Left lung (tissue), 10 donors: Measurements from ENCODE around the gene CBX7. TPM values are rescaled to one million over a fixed set of nuclear protein-coding genes. Genes with fewer than 3 reads are reported as not detected.

Source experiments
- ATAC-seq: fragments of 200-7000 bp; cut with Tn5 transposase; one replicate; pipeline ENCODE4 v1.9.1; 2020; ENCODE audit warnings: moderate library complexity
- DNase-seq, 4 donors: peaks; one replicate each; pipeline ENCODE4 v3.0.0-alpha.2; 2013 to 2020
- H3K27ac ChIP-seq, 2 donors: fragments of 200-600 bp; sonication (generic) in 1 of 2; one replicate each; pipeline versions ENCODE4 v1.5.0 to v1.8.0; 2020 to 2021
- H3K27me3 ChIP-seq, 2 donors: fragments of 200-600 bp; sonication (generic) in 1 of 2; one replicate each; pipeline versions ENCODE4 v1.5.0 to v1.8.0; 2020 to 2021
- H3K36me3 ChIP-seq, 2 donors: fragments of 200-600 bp; sonication (generic) in 1 of 2; one replicate each; pipeline versions ENCODE4 v1.5.0 to v1.8.0; 2020 to 2021
- H3K4me1 ChIP-seq, 2 donors: fragments of 200-600 bp; one replicate each; pipeline ENCODE4 v1.8.0; 2021
- H3K4me3 ChIP-seq, 2 donors: fragments of 200-600 bp; sonication (generic) in 1 of 2; one replicate each; pipeline versions ENCODE4 v1.5.0 to v1.8.0; 2020 to 2021; ENCODE audit warnings: mild to moderate bottlenecking in 1 of 2
- H3K9me3 ChIP-seq, 2 donors: fragments of 200-600 bp; sonication (generic) in 1 of 2; one replicate each; pipeline versions ENCODE4 v1.5.0 to v1.8.0; 2020 to 2021
- intact Hi-C, 2 donors: fragments of 100-400 bp; cut with DNase I; formaldehyde crosslinking; loops; one replicate each; pipeline versions ENCODE4 v1.11.2 to v1.14.2; 2022
- polyA plus RNA-seq, 6 donors: library from polyadenylated mRNA; unstranded; fragments of 120-200 nt; gene quantifications; one replicate each; pipeline ENCODE4 v1.2.1, GENCODE V29; 2013; ENCODE audit not compliant: insufficient read length in 6 of 6
- total RNA-seq, 2 donors: library from RNA; stranded (reverse); fragmentation: NEBNext Ultra II Directional; extraction: Animal tissue kit (Norgen Biotek cat#: 25700); gene quantifications; one replicate each; pipeline ENCODE4 v1.2.1, GENCODE V29; 2021
- TF ChIP-seq, protein P1 (sequence below), 2 donors: fragments of 200-600 bp; sonication (generic) in 1 of 2; IDR thresholded peaks; one replicate each; pipeline versions ENCODE4 v1.5.0 to v1.8.0; 2021; ENCODE audit warnings: antibody characterized with exemption in 2 of 2
- donor health status: DM: no; HTN: yes; CAD: no.
- donor health status: DM: no; HTN: no; CAD: no.

Gene CBX7
- total and polyA plus RNA-seq, 8 donors = 7.4 to 17.7 (median 8.8) TPM

DNA sequence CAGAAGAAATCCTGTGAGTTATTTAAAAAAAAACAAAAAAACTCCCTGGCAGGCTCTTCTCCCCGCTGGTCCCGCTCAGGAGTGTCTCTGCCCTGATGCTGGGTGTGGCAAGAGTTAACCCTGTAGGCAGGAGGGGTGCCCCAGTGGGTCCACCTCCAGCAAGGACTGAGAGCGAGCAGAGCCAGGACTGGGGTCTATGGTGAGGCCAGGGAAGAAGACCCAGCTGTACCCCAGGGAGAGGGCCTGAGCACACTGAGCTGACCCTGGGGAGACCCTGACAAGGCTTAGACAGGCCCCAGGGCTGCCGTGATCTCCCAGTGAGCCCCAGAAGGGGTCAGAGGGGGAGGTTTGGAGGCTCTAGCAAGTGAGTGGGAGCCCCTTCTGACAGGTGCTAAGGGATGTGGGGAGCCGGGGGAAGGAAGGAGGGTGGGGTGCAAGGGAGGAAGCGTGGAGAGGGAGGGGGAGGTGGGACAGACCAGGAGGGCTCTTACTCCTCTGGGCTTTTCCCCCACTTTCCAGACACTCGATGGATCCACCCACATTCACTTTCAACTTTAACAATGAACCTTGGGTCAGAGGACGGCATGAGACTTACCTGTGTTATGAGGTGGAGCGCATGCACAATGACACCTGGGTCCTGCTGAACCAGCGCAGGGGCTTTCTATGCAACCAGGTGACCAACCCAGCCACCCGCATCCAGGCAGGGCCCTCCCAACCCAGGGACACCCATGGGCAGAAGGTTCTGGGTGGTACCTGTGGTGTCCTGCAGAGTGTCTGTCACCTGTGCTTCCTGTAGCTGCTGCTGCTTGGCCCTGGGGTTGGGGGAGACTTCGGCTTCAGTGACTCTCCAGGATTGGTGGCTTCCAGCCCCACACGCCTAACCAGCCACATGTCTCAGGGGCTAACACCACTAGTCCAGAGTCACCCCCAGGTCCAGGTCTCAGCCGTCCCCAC lies 69.0 kb downstream of the CBX7 start:
- DNase-seq = peak in 1 of 4 donors; percentile 17
- H3K27me3 ChIP-seq = no peaks in the 10 kb centered on the region
- peaks cover 0 to 16% of the 10 kb centered on the region in 2 donors for H3K36me3 ChIP-seq
- no peaks in the 10 kb centered on the region for H3K9me3 ChIP-seq
- H3K4me1 ChIP-seq = peaks cover 0 to under 1% of the 10 kb centered on the region in 2 donors
- H3K27ac ChIP-seq = no peak overlapping the region
- no peak overlapping the region for H3K4me3 ChIP-seq
- no peak for ATAC-seq
- TF ChIP-seq, protein P1, sequence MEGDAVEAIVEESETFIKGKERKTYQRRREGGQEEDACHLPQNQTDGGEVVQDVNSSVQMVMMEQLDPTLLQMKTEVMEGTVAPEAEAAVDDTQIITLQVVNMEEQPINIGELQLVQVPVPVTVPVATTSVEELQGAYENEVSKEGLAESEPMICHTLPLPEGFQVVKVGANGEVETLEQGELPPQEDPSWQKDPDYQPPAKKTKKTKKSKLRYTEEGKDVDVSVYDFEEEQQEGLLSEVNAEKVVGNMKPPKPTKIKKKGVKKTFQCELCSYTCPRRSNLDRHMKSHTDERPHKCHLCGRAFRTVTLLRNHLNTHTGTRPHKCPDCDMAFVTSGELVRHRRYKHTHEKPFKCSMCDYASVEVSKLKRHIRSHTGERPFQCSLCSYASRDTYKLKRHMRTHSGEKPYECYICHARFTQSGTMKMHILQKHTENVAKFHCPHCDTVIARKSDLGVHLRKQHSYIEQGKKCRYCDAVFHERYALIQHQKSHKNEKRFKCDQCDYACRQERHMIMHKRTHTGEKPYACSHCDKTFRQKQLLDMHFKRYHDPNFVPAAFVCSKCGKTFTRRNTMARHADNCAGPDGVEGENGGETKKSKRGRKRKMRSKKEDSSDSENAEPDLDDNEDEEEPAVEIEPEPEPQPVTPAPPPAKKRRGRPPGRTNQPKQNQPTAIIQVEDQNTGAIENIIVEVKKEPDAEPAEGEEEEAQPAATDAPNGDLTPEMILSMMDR (IDR thresholded peaks at IDR 0.05) = no peak
- intact Hi-C loops = no loop called here

DNA sequence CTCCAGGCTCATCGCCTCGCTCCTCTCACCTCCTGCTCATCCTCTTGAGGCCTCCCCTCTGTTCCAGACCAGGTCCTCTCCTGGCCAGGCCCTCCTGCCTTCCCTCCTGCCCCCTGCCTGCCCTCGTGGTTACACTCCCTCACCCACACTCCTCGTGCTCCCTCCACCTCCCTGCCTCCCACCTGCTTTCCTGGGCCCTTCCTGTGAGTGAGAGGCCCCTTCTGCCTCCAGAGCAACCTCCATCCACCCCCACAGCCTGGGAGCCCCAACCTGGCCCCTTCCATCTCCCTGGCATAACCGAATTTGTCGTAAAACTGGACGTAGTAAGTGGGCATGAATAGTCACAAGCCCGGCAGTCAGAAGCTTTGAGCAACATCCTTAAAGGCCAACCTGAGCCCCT lies 70.9 kb downstream of the CBX7 start:
- Histone ChIP-seq H3K27ac (no peak overlapping the region), H3K4me1 (peaks cover 6 to 13% of the 10 kb centered on the region in 2 donors), H3K36me3 (peaks cover 0 to 16% of the 10 kb centered on the region in 2 donors), H3K27me3 (no peaks in the 10 kb centered on the region), H3K4me3 (no peak overlapping the region), H3K9me3 (no peaks in the 10 kb centered on the region)
- intact Hi-C loops = no loop called here
- no peak for DNase-seq
- ATAC-seq = no peak
- TF ChIP-seq, protein P1 (IDR thresholded peaks at IDR 0.05) = no peak

DNA sequence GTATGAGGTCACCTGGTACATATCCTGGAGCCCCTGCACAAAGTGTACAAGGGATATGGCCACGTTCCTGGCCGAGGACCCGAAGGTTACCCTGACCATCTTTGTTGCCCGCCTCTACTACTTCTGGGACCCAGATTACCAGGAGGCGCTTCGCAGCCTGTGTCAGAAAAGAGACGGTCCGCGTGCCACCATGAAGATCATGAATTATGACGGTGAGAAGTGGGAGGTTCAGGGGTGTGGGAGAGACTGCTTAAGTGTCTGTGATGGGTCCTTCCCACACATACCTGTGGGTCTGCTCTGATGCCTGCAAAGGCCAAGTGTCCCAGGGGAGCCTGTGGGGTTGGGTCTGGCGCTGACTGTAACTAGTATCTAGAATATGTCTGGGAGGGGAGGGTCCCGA lies 71.5 kb downstream of the CBX7 start:
- Histone ChIP-seq H3K4me3 (no peak overlapping the region), H3K27ac (no peak overlapping the region), H3K4me1 (peaks cover 6 to 19% of the 10 kb centered on the region in 2 donors), H3K36me3 (peaks cover 0 to 16% of the 10 kb centered on the region in 2 donors), H3K9me3 (no peaks in the 10 kb centered on the region), H3K27me3 (no peaks in the 10 kb centered on the region)
- DNase-seq (peak in 1 of 4 donors; percentile 23), ATAC-seq (no peak)
- intact Hi-C loops = no loop called here
- TF ChIP-seq, protein P1 (IDR thresholded peaks at IDR 0.05) = no peak

Other genes with a start within 250 kb of the CBX7 start
- gene APOBEC3A, start 195.1 kb downstream of the CBX7 start, total RNA-seq = 10 to 100 TPM in 1 of 2 donors, 1 to 10 TPM in 1; 2.4 to 25.5 TPM
- gene APOBEC3A, start 195.1 kb downstream of the CBX7 start, polyA plus RNA-seq = under 1 TPM in 3 of 6 donors, not detected in 3; 0.38 to 0.52 (median 0.41) TPM
- gene APOBEC3B, start 170.3 kb downstream of the CBX7 start, total RNA-seq = 1 to 10 TPM; 1.9 to 9.5 TPM
- 1 to 10 TPM; 3.0 to 9.8 (median 7.2) TPM for gene APOBEC3B, start 170.3 kb downstream of the CBX7 start, polyA plus RNA-seq
- gene APOBEC3C, start 138.4 kb downstream of the CBX7 start, total RNA-seq = 10 to 100 TPM; 25.7 to 36.1 TPM
- 10 to 100 TPM; 22.3 to 27.8 (median 25.9) TPM for gene APOBEC3C, start 138.4 kb downstream of the CBX7 start, polyA plus RNA-seq
- gene APOBEC3D, start 131.6 kb downstream of the CBX7 start, total RNA-seq = 1 to 10 TPM; 3.7 to 5.5 TPM
- gene APOBEC3D, start 131.6 kb downstream of the CBX7 start, polyA plus RNA-seq = 1 to 10 TPM; 2.7 to 4.4 (median 3.9) TPM
- gene APOBEC3F, start 111.8 kb downstream of the CBX7 start, total RNA-seq = 10 to 100 TPM; 11.2 to 12.4 TPM
- gene APOBEC3F, start 111.8 kb downstream of the CBX7 start, polyA plus RNA-seq = 10 to 100 TPM; 11.0 to 14.3 (median 11.9) TPM
- 10 to 100 TPM in 1 of 2 donors, 1 to 10 TPM in 1; 8.2 to 15.7 TPM for gene APOBEC3G, start 75.4 kb downstream of the CBX7 start, total RNA-seq
- gene APOBEC3G, start 75.4 kb downstream of the CBX7 start, polyA plus RNA-seq = 10 to 100 TPM; 14.2 to 19.1 (median 16.3) TPM
- 1 to 10 TPM in 1 of 2 donors, under 1 TPM in 1; 0.94 to 1.3 TPM for gene APOBEC3H, start 55.4 kb downstream of the CBX7 start, total RNA-seq
- under 1 TPM in 2 of 6 donors, not detected in 4; 0.23 to 0.27 TPM for gene APOBEC3H, start 55.4 kb downstream of the CBX7 start, polyA plus RNA-seq
- 10 to 100 TPM; 21.9 to 28.2 TPM for gene PDGFB, start 92.3 kb upstream of the CBX7 start, total RNA-seq
- gene PDGFB, start 92.3 kb upstream of the CBX7 start, polyA plus RNA-seq = 10 to 100 TPM; 16.0 to 27.5 (median 22.8) TPM
- 1,000 to 10,000 TPM; 1,506 to 1,575 TPM for gene RPL3, start 166.9 kb upstream of the CBX7 start, total RNA-seq
- 1,000 to 10,000 TPM; 3,313 to 3,842 (median 3,675) TPM for gene RPL3, start 166.9 kb upstream of the CBX7 start, polyA plus RNA-seq
- gene SYNGR1, start 197.3 kb upstream of the CBX7 start, total RNA-seq = 1 to 10 TPM; 5.5 to 7.2 TPM
- 10 to 100 TPM; 23.7 to 32.0 (median 27.5) TPM for gene SYNGR1, start 197.3 kb upstream of the CBX7 start, polyA plus RNA-seq
- gene TAB1, start 247.1 kb upstream of the CBX7 start, total RNA-seq = 10 to 100 TPM; 20.5 to 21.5 TPM
- gene TAB1, start 247.1 kb upstream of the CBX7 start, polyA plus RNA-seq = 10 to 100 TPM; 30.2 to 35.5 (median 32.1) TPM